GM06990 (cell line): ENCODE measurements around the gene ROBO1.
A peak's percentile ranks its signal among the peaks of the same experiment; 100 is the strongest.

Experiments used
- DNase-seq: peaks from one replicate; pipeline ENCODE4 v3.0.0-alpha.2; 2011; ENCODE audit not compliant: insufficient read length; ENCODE audit errors: extremely low read depth
- H3K27me3 ChIP-seq: replicated peaks from 2 replicates; pipeline ENCODE4 v1.6.0; 2011; ENCODE audit warnings: low read length; ENCODE audit not compliant: control insufficient read depth, insufficient read depth
- H3K36me3 ChIP-seq: 2 replicates; pipeline ENCODE4 v1.5.1; 2011; ENCODE audit warnings: low read length; ENCODE audit not compliant: control insufficient read depth, insufficient read depth
- H3K4me3 ChIP-seq: replicated peaks from 2 replicates; pipeline ENCODE4 v1.5.1; 2011; ENCODE audit warnings: low read depth, mild to moderate bottlenecking, control low read depth, low read length
- TF ChIP-seq, protein P1 (sequence below): IDR thresholded peaks from 2 replicates; pipeline ENCODE4 v1.5.1; 2011; ENCODE audit warnings: low read length, control low read depth, mild to moderate bottlenecking, inconsistent platforms; ENCODE audit not compliant: insufficient read depth, poor library complexity, severe bottlenecking

The ROBO1 gene

DNA sequence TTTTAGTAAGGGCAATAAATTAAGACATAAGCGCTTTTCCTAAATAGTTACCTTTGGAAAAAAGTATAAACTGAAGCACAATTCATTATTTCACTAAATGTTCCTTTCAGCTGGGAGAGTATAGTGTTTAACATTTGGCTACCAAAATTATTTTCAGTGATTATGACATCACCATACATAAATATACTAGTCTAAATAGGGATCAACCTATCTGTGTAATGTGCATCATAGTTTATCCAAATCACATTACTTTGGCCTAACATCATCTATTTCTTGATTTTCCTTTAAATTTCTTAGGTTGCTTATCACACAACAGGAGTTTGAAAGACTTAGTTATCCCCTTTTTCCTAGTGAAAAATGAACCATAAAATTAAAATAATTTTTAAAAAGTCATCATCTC lies 738.9 kb downstream of the ROBO1 start:
- DNase-seq: no peak
- H3K4me3 ChIP-seq: no peak overlapping the region
- H3K36me3 ChIP-seq: no peaks in the 10 kb centered on the region
- TF ChIP-seq, protein P1, sequence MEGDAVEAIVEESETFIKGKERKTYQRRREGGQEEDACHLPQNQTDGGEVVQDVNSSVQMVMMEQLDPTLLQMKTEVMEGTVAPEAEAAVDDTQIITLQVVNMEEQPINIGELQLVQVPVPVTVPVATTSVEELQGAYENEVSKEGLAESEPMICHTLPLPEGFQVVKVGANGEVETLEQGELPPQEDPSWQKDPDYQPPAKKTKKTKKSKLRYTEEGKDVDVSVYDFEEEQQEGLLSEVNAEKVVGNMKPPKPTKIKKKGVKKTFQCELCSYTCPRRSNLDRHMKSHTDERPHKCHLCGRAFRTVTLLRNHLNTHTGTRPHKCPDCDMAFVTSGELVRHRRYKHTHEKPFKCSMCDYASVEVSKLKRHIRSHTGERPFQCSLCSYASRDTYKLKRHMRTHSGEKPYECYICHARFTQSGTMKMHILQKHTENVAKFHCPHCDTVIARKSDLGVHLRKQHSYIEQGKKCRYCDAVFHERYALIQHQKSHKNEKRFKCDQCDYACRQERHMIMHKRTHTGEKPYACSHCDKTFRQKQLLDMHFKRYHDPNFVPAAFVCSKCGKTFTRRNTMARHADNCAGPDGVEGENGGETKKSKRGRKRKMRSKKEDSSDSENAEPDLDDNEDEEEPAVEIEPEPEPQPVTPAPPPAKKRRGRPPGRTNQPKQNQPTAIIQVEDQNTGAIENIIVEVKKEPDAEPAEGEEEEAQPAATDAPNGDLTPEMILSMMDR: no peak
- no peaks in the 10 kb centered on the region for H3K27me3 ChIP-seq

DNA sequence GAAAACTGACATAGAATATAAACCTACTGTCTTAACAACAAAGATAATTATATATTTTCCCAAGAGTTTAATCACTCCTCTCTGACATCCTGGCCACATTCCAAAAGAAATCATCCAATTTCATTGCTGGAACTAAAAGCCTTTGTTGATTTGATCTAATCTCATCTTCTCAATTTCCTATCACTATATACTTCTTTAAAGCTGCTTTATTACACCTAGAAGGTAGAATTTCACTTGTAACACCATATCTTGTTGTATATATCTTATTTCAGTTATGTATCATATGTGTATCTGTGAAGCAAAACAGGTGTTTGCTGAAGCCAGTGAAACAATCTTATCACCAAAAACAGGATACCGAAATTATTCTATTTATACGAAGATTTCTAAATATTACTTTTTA lies 740.2 kb downstream of the ROBO1 start:
- H3K27me3 ChIP-seq: no peaks in the 10 kb centered on the region
- no peak overlapping the region for H3K4me3 ChIP-seq
- H3K36me3 ChIP-seq: no peaks in the 10 kb centered on the region
- no peak for DNase-seq
- TF ChIP-seq, protein P1: no peak

DNA sequence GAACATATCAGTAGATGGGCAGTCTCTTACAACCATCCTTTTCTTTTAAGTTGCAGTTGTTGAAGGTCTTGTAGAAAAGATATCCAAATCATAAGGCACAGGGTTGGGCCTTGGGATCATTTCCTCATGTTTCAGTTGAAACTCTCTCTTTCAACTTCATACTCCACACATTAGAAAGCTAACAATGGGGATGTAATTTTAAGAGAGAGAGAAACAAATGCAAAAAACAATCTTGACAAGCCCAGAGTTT lies 747.9 kb downstream of the ROBO1 start:
- peak overlapping the region; percentile 78 for H3K4me3 ChIP-seq

DNA sequence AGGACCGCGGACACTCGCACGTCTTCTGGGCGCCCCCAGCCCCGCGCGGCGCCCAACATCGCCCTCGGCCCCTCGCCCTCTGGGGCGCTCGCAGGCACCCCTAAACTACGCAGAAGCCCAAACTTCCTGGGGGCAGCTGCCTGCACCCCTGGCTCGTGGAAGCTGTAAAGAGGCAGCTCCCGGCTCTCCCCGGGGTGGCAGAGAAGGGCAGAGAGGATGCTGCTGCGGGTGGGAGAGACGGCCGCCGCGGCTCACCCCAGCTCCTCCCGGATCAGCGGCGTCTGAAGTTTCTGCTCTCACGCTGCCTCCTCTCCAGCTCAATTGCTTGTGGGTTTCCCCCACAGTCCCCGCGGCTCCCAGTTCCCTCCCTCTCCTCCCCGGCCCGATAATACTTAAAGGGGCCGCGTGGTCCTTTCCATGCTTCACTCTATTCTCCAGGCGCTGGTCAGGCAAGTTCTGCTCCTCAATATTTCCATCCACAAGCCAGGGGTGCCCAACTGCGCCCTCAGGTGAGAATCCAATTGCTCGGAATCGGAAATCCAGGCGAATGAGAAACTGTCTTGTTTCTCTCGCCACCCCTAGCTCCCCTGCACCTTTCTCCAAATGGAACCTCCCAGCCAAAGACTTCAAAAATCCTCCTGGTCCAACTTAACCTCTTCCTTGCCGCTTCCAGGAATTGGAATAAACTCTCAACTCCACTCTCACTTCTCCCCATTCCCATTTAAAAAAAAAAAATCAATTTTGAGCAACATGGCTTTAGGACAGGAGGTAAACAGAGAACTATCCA lies 748.5 kb downstream of the ROBO1 start:
- TF ChIP-seq, protein P1: no peak
- peak; percentile 13 for DNase-seq
- H3K27me3 ChIP-seq: no peaks in the 10 kb centered on the region
- H3K4me3 ChIP-seq: peak overlapping the region; percentile 78
- no peaks in the 10 kb centered on the region for H3K36me3 ChIP-seq

More for the DNA sequence above, 747.9 kb downstream of the ROBO1 start:
- TF ChIP-seq, protein P1: no peak
- no peak for DNase-seq
- H3K27me3 ChIP-seq: no peaks in the 10 kb centered on the region
- H3K36me3 ChIP-seq: no peaks in the 10 kb centered on the region

DNA sequence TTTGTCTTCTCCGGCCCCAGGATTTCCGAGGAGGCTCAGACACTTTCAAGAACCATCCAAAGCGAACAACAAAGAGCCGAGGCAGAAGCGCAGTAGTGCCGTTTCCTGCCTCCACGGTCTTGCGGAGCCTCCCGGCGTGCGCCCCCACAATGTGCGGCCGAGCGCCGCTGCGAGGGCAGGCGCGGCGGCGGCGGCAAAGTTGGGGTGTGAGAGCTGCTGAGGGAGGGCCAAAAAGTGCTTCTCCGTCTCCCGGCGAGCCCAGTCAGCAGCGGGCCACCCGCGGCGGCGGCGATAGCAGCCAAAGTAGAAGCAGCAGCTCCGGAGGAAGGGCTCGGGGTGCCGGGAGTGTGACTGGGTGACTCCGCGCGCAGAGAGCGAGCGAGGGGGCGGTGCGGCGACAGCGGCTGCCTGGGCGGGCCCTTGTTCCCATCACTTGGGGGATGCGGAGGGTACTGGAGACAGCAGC lies 749.1 kb downstream of the ROBO1 start:
- TF ChIP-seq, protein P1: peak; percentile 15
- peak; percentile 15 for DNase-seq
- no peaks in the 10 kb centered on the region for H3K36me3 ChIP-seq
- H3K27me3 ChIP-seq: no peaks in the 10 kb centered on the region
- peak overlapping the region; percentile 78 for H3K4me3 ChIP-seq

DNA sequence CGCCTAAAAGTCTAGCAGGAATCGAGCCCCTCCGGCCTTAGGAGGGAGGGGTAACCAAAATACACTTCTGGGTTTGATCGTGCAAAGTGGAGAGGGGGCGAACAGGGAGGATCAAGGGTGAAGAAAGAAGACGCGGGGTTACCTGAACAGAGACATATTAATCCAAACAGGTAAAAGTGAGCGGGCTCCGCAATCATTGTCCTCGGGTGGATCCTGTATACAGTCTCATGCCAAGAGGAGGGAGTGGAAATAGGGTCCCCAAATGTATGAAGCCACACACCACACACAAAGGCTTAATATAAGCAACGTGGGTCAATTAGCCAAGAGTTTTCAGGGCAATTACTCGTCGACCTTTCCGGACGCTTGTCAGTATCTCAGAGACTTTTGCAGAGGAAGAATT lies 749.5 kb downstream of the ROBO1 start:
- Histone ChIP-seq H3K4me3 (peak overlapping the region; percentile 78), H3K36me3 (no peaks in the 10 kb centered on the region), H3K27me3 (no peaks in the 10 kb centered on the region)
- DNase-seq: no peak
- TF ChIP-seq, protein P1: no peak
